GM21619 (cell line): ENCODE data around the gene KCNH5.

Experiments
- ATAC-seq: cut with Tn5 transposase; IDR thresholded peaks from one replicate; pipeline ENCODE4 v1.9.1; 2021; ENCODE audit not compliant: unreplicated experiment

KCNH5 gene

GRCh38 chr14:62689733-62690132, 355.5 kb downstream of the KCNH5 start:
- no peak for ATAC-seq

- ATAC-seq: no peak
Measured at GRCh38 chr14:62687818-62688217, 357.4 kb downstream of the KCNH5 start.

GRCh38 chr14:62684376-62684775, 360.9 kb downstream of the KCNH5 start:
- ATAC-seq: no peak

GRCh38 chr14:62682208-62682607, 363.1 kb downstream of the KCNH5 start:
- ATAC-seq: no peak

GRCh38 chr14:62674563-62675237, 370.6 kb downstream of the KCNH5 start:
- ATAC-seq: no peak

- ATAC-seq: no peak
Measured at GRCh38 chr14:62673014-62673755, 372.1 kb downstream of the KCNH5 start.

GRCh38 chr14:62670526-62670925, 374.7 kb downstream of the KCNH5 start:
- ATAC-seq: no peak

GRCh38 chr14:62667421-62667914, 377.8 kb downstream of the KCNH5 start:
- ATAC-seq: no peak

- no peak for ATAC-seq
Measured at GRCh38 chr14:62665286-62665685, 380.0 kb downstream of the KCNH5 start.

GRCh38 chr14:62663456-62663821, 381.8 kb downstream of the KCNH5 start:
- ATAC-seq: no peak

- ATAC-seq: no peak
Measured at GRCh38 chr14:62662811-62663455, 382.3 kb downstream of the KCNH5 start.

- no peak for ATAC-seq
Measured at GRCh38 chr14:62661818-62662217, 383.4 kb downstream of the KCNH5 start.

- ATAC-seq: no peak
Measured at GRCh38 chr14:62658631-62659030, 386.6 kb downstream of the KCNH5 start.

GRCh38 chr14:62657376-62657775, 387.9 kb downstream of the KCNH5 start:
- no peak for ATAC-seq

GRCh38 chr14:62655166-62655565, 390.1 kb downstream of the KCNH5 start:
- ATAC-seq: no peak

- ATAC-seq: no peak
Measured at GRCh38 chr14:62654641-62655040, 390.6 kb downstream of the KCNH5 start.
